HepG2 (cell line): ENCODE data around the gene LTA. TPM values are rescaled to one million over a fixed set of nuclear protein-coding genes. Genes with fewer than 3 reads are reported as not detected.
A peak's percentile ranks its signal among the peaks of the same experiment; 100 is the strongest.

ENCODE experiments used
- GTF3A ChIP-seq: sonication (generic); formaldehyde crosslinking; conservative IDR thresholded peaks from 2 replicates; pipeline ENCODE4 v1.4.0; 2020; ENCODE audit warnings: mild to moderate bottlenecking, missing genetic modification reagents
- HNRNPL ChIP-seq: fragments of 200-400 bp; formaldehyde crosslinking; IDR thresholded peaks from 2 replicates; pipeline ENCODE4 v1.6.1; 2017; ENCODE audit warnings: mild to moderate bottlenecking, low read depth, low read length
- IKZF4 ChIP-seq: sonication (generic); formaldehyde crosslinking; IDR thresholded peaks from 2 replicates; pipeline ENCODE4 v1.5.1; 2020; ENCODE audit warnings: borderline replicate concordance, mild to moderate bottlenecking, low read depth, missing genetic modification reagents; ENCODE audit errors: not compliant biosample characterization
- JUND ChIP-seq: sonication (generic); formaldehyde crosslinking; IDR thresholded peaks from 2 replicates; pipeline ENCODE4 v1.8.0; 2022; ENCODE audit warnings: mild to moderate bottlenecking, missing genetic modification reagents
- NAIF1 ChIP-seq: sonication (generic); formaldehyde crosslinking; IDR thresholded peaks from 2 replicates; pipeline ENCODE4 v1.5.0; 2020; ENCODE audit warnings: mild to moderate bottlenecking, missing genetic modification reagents, borderline replicate concordance
- NCOR1 ChIP-seq: fragments of 200-600 bp; sonication (generic); IDR thresholded peaks from 2 replicates; pipeline ENCODE4 v1.7.0; 2017; ENCODE audit warnings: antibody characterized with exemption, low read length, borderline replicate concordance
- PAF1 ChIP-seq: IDR thresholded peaks from 2 replicates; pipeline ENCODE4 v1.6.1; 2016; ENCODE audit warnings: missing genetic modification reagents, missing compliant biosample characterization
- SOX5 ChIP-seq: IDR thresholded peaks from 2 replicates; pipeline ENCODE4 v1.6.1; 2016; ENCODE audit warnings: borderline replicate concordance
- SP4 ChIP-seq: sonication (generic); formaldehyde crosslinking; IDR thresholded peaks from 2 replicates; pipeline ENCODE4 v1.8.1; 2023; ENCODE audit warnings: mild to moderate bottlenecking, missing genetic modification reagents
- ZNF253 ChIP-seq: sonication (generic); formaldehyde crosslinking; IDR thresholded peaks from 2 replicates; pipeline ENCODE4 v1.8.0; 2022; ENCODE audit warnings: mild to moderate bottlenecking, missing genetic modification reagents, borderline replicate concordance
- ZNF850 ChIP-seq: sonication (generic); formaldehyde crosslinking; conservative IDR thresholded peaks from 2 replicates; pipeline ENCODE4 v1.9.0; 2021; ENCODE audit warnings: mild to moderate bottlenecking, missing genetic modification reagents
- polyA plus RNA-seq, 8 experiments: library from polyadenylated mRNA; depleted of rRNA in 3 of 8; stranded (reverse) in 7 of 8; unstranded in 1 of 8; fragments of >200 nt; fragmentation: Illumina TruSeq in 4 of 8; extraction: Trizol in 4 of 8; gene quantifications; 2 replicates each; pipeline versions ENCODE4 v1.2.1 to v1.2.3, GENCODE V29; 2011 to 2016; ENCODE audit warnings: low read depth in 4 of 8, missing spikeins in 1 of 8, mixed read lengths in 1 of 8; ENCODE audit not compliant: insufficient read depth in 1 of 8
- total RNA-seq, 5 experiments: library from RNA; depleted of rRNA; stranded (reverse); fragments of >200 nt; fragmentation: Illumina TruSeq; extraction: Trizol; gene quantifications; 2 replicates each; pipeline ENCODE4 v1.2.3, GENCODE V29; 2016; ENCODE audit warnings: low read depth in 1 of 5
- TF ChIP-seq, protein P1 (sequence below): sonication (generic); formaldehyde crosslinking; conservative IDR thresholded peaks from 2 replicates; pipeline ENCODE4 v1.8.1; 2023; ENCODE audit warnings: missing genetic modification reagents
- TF ChIP-seq, protein P2 (sequence below): sonication (generic); formaldehyde crosslinking; IDR thresholded peaks from 2 replicates; pipeline ENCODE4 v1.4.0; 2020; ENCODE audit warnings: missing genetic modification reagents
- TF ChIP-seq, protein P3 (sequence below): sonication (generic); formaldehyde crosslinking; conservative IDR thresholded peaks from 2 replicates; pipeline ENCODE4 v1.8.0; 2022; ENCODE audit warnings: low read depth, missing genetic modification reagents
- TF ChIP-seq, protein P4 (sequence below): sonication (generic); formaldehyde crosslinking; conservative IDR thresholded peaks from 2 replicates; pipeline ENCODE4 v1.4.0; 2020; ENCODE audit warnings: missing genetic modification reagents
- TF ChIP-seq, protein P5 (sequence below): sonication (generic); formaldehyde crosslinking; IDR thresholded peaks from 2 replicates; pipeline ENCODE4 v1.4.0; 2020; ENCODE audit warnings: missing genetic modification reagents, borderline replicate concordance

Gene LTA
- total and polyA plus RNA-seq, 2 of the 13 experiments (the other 11 are each of a cell fraction or from before 2014, with no cell fraction given) = 0.09 TPM; not detected in 1

DNA sequence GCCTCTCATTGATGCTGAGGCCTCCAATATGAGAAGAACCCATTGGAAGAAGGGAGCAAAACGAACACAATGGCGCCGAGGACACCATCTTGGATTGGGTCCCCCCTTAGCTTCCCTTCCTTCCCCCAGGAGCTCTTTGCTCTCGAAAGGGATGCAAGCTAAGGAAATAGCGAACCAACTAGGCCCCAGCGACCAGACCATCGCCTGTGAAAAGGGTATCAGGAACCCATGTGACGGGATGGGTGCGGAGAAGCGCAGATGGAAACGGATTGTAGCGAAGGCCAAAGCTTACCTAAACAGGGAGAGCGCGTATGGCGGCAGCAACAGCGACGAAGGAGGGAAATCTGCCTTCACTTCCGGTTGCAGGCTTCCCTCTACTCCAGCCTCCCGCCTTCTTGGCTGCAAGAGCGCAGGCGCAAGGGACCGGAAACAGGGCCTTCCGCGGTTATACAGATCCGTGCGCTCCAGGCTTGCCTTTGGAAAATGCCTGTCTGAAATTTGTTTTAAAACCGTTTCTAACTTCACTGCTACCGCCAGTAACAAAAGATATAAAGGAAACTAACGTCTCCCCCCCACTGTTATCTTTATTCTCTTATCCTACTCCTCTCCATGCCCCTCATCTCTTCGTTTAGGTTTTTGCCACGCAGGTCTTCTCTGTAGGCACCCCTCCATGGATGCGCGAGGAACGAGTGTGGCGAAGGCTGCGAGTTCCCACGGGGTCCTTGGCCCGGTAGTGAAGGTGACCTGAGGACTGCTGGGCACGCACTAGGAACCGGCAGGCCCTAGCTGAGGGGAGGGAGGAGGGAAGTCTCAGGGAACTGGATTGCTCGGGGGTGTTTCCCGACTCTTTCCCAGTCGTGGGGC lies 30.2 kb upstream of the LTA start, which contains the start of gene DDX39B (continued):
- TF ChIP-seq, protein P1, sequence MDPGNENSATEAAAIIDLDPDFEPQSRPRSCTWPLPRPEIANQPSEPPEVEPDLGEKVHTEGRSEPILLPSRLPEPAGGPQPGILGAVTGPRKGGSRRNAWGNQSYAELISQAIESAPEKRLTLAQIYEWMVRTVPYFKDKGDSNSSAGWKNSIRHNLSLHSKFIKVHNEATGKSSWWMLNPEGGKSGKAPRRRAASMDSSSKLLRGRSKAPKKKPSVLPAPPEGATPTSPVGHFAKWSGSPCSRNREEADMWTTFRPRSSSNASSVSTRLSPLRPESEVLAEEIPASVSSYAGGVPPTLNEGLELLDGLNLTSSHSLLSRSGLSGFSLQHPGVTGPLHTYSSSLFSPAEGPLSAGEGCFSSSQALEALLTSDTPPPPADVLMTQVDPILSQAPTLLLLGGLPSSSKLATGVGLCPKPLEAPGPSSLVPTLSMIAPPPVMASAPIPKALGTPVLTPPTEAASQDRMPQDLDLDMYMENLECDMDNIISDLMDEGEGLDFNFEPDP (CRISPR knock-in tag) = no peak
- TF ChIP-seq ZNF253 (CRISPR knock-in tag) (no peak; the same call in 1 of the 2 replicates), ZNF850 (CRISPR knock-in tag) (no peak), NAIF1 (CRISPR knock-in tag) (peak; percentile 81; the same call in 1 of the 2 replicates), SOX5 (CRISPR knock-in tag) (peak; percentile 50; the same call in 1 of the 2 replicates), GTF3A (CRISPR knock-in tag) (no peak), PAF1 (0 out of 2 replicates have a peak, but pooled peaks have one; percentile 35), NCOR1 (peak; percentile 81; the same call in 1 of the 2 replicates), SP4 (peak; percentile 78), HNRNPL (0 out of 2 replicates have a peak, but pooled peaks have one; percentile 71), IKZF4 (CRISPR knock-in tag) (peak; percentile 76), JUND (CRISPR knock-in tag) (0 out of 2 replicates have a peak, but pooled peaks have one; percentile 8)
- TF ChIP-seq, protein P2, sequence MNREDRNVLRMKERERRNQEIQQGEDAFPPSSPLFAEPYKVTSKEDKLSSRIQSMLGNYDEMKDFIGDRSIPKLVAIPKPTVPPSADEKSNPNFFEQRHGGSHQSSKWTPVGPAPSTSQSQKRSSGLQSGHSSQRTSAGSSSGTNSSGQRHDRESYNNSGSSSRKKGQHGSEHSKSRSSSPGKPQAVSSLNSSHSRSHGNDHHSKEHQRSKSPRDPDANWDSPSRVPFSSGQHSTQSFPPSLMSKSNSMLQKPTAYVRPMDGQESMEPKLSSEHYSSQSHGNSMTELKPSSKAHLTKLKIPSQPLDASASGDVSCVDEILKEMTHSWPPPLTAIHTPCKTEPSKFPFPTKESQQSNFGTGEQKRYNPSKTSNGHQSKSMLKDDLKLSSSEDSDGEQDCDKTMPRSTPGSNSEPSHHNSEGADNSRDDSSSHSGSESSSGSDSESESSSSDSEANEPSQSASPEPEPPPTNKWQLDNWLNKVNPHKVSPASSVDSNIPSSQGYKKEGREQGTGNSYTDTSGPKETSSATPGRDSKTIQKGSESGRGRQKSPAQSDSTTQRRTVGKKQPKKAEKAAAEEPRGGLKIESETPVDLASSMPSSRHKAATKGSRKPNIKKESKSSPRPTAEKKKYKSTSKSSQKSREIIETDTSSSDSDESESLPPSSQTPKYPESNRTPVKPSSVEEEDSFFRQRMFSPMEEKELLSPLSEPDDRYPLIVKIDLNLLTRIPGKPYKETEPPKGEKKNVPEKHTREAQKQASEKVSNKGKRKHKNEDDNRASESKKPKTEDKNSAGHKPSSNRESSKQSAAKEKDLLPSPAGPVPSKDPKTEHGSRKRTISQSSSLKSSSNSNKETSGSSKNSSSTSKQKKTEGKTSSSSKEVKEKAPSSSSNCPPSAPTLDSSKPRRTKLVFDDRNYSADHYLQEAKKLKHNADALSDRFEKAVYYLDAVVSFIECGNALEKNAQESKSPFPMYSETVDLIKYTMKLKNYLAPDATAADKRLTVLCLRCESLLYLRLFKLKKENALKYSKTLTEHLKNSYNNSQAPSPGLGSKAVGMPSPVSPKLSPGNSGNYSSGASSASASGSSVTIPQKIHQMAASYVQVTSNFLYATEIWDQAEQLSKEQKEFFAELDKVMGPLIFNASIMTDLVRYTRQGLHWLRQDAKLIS (CRISPR knock-in tag) = 0 out of 2 replicates have a peak, but pooled peaks have one; percentile 66
- TF ChIP-seq, protein P3, sequence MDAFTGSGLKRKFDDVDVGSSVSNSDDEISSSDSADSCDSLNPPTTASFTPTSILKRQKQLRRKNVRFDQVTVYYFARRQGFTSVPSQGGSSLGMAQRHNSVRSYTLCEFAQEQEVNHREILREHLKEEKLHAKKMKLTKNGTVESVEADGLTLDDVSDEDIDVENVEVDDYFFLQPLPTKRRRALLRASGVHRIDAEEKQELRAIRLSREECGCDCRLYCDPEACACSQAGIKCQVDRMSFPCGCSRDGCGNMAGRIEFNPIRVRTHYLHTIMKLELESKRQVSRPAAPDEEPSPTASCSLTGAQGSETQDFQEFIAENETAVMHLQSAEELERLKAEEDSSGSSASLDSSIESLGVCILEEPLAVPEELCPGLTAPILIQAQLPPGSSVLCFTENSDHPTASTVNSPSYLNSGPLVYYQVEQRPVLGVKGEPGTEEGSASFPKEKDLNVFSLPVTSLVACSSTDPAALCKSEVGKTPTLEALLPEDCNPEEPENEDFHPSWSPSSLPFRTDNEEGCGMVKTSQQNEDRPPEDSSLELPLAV (CRISPR knock-in tag) = no peak
- TF ChIP-seq, protein P4, sequence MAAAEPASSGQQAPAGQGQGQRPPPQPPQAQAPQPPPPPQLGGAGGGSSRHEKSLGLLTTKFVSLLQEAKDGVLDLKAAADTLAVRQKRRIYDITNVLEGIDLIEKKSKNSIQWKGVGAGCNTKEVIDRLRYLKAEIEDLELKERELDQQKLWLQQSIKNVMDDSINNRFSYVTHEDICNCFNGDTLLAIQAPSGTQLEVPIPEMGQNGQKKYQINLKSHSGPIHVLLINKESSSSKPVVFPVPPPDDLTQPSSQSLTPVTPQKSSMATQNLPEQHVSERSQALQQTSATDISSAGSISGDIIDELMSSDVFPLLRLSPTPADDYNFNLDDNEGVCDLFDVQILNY = peak; percentile 82
- TF ChIP-seq, protein P5, sequence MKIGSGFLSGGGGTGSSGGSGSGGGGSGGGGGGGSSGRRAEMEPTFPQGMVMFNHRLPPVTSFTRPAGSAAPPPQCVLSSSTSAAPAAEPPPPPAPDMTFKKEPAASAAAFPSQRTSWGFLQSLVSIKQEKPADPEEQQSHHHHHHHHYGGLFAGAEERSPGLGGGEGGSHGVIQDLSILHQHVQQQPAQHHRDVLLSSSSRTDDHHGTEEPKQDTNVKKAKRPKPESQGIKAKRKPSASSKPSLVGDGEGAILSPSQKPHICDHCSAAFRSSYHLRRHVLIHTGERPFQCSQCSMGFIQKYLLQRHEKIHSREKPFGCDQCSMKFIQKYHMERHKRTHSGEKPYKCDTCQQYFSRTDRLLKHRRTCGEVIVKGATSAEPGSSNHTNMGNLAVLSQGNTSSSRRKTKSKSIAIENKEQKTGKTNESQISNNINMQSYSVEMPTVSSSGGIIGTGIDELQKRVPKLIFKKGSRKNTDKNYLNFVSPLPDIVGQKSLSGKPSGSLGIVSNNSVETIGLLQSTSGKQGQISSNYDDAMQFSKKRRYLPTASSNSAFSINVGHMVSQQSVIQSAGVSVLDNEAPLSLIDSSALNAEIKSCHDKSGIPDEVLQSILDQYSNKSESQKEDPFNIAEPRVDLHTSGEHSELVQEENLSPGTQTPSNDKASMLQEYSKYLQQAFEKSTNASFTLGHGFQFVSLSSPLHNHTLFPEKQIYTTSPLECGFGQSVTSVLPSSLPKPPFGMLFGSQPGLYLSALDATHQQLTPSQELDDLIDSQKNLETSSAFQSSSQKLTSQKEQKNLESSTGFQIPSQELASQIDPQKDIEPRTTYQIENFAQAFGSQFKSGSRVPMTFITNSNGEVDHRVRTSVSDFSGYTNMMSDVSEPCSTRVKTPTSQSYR (CRISPR knock-in tag) = peak; percentile 46; the same call in 1 of the 2 replicates
- TF ChIP-seq, all 625 proteins: peak for 405
